Naive thymus-derived CD4-positive, alpha-beta T cell (primary cell): Measurements from ENCODE around the gene SSX2IP. TPM values are rescaled to one million over a fixed set of nuclear protein-coding genes. Genes with fewer than 3 reads are reported as not detected.

Experiments used
- ATAC-seq: fragments of 150-1000 bp; cut with Tn5 transposase; 2 replicates; pipeline ENCODE4 v1.10.0; 2021; ENCODE audit warnings: mild to moderate bottlenecking, moderate library complexity
- CTCF ChIA-PET: fragments of 350-600 bp; sonication (Branson Sonifier 250); formaldehyde crosslinking; loops from one replicate; lab custom pipeline; 2021; ENCODE audit warnings: antibody characterized with exemption; lab: Charles Lee
- POLR2A ChIA-PET: fragments of 350-600 bp; sonication (Branson Sonifier 250); formaldehyde crosslinking; loops from one replicate; lab custom pipeline; 2021; ENCODE audit warnings: antibody characterized with exemption, inconsistent platforms; lab: Charles Lee
- DNase-seq, 9 donors: peaks; one replicate each; pipeline versions ENCODE4 v3.0.0 to v3.0.0-alpha.2; 2020 to 2022; ENCODE audit warnings: mixed read lengths in 1 of 9
- H3K27ac ChIP-seq: one replicate; pipeline ENCODE4 v1.7.0; 2013; ENCODE audit warnings: mild to moderate bottlenecking, low read depth, low read length, moderate library complexity
- H3K27me3 ChIP-seq, 2 donors: one replicate each; pipeline ENCODE4 v1.7.0; 2013; ENCODE audit warnings: low read length in 2 of 2, mild to moderate bottlenecking in 2 of 2, moderate library complexity in 2 of 2; ENCODE audit not compliant: control insufficient read depth in 2 of 2, insufficient read depth in 2 of 2
- H3K36me3 ChIP-seq, 3 experiments: 1 replicate in 2 of 3; 2 replicates in 1 of 3; pipeline ENCODE4 v1.7.0; 2013; ENCODE audit warnings: low read length in 3 of 3, mild to moderate bottlenecking in 3 of 3, moderate library complexity in 1 of 3; ENCODE audit not compliant: insufficient read depth in 3 of 3, control insufficient read depth in 2 of 3
- H3K4me1 ChIP-seq, 2 donors: one replicate each; pipeline ENCODE4 v1.7.0; 2013; ENCODE audit warnings: low read length in 2 of 2, mild to moderate bottlenecking in 2 of 2, moderate library complexity in 1 of 2; ENCODE audit not compliant: control insufficient read depth in 2 of 2, insufficient read depth in 2 of 2
- H3K4me3 ChIP-seq: 2 replicates; pipeline ENCODE4 v1.7.0; 2013; ENCODE audit warnings: mild to moderate bottlenecking, low read length
- H3K9me3 ChIP-seq, 3 experiments: 1 replicate in 2 of 3; 2 replicates in 1 of 3; pipeline ENCODE4 v1.7.0; 2013; ENCODE audit warnings: low read length in 3 of 3; ENCODE audit not compliant: control insufficient read depth in 2 of 3
- H3K27ac Mint-ChIP-seq, 9 donors: one replicate each; pipeline ENCODE4 v1.8.0; 2020 to 2022; ENCODE audit warnings: mixed read lengths in 9 of 9, mild to moderate bottlenecking in 8 of 9, moderate library complexity in 5 of 9, inconsistent platforms in 2 of 9
- H3K27me3 Mint-ChIP-seq, 5 donors: one replicate each; pipeline ENCODE4 v1.8.0; 2021 to 2022; ENCODE audit warnings: mixed read lengths in 5 of 5, mild to moderate bottlenecking in 1 of 5
- H3K36me3 Mint-ChIP-seq, 5 donors: one replicate each; pipeline ENCODE4 v1.8.0; 2020 to 2022; ENCODE audit warnings: mixed read lengths in 5 of 5, mild to moderate bottlenecking in 3 of 5, inconsistent platforms in 1 of 5
- H3K4me1 Mint-ChIP-seq, 7 donors: one replicate each; pipeline ENCODE4 v1.8.0; 2020 to 2022; ENCODE audit warnings: mixed read lengths in 7 of 7, mild to moderate bottlenecking in 3 of 7, inconsistent platforms in 1 of 7
- H3K4me3 Mint-ChIP-seq, 10 donors: one replicate each; pipeline ENCODE4 v1.8.0; 2020 to 2022; ENCODE audit warnings: mild to moderate bottlenecking in 10 of 10, mixed read lengths in 10 of 10, moderate library complexity in 6 of 10, inconsistent platforms in 2 of 10
- H3K9me3 Mint-ChIP-seq, 11 donors: one replicate each; pipeline ENCODE4 v1.8.0; 2020 to 2022; ENCODE audit warnings: mixed read lengths in 11 of 11, mild to moderate bottlenecking in 4 of 11, inconsistent platforms in 1 of 11, moderate library complexity in 1 of 11
- intact Hi-C, 2 donors: fragments of 100-400 bp; cut with micrococcal nuclease; formaldehyde crosslinking; loops; one replicate each; pipeline ENCODE4 v1.15.1; 2023
- polyA plus RNA-seq, 2 donors: library from polyadenylated mRNA; unstranded; fragments of 300-500 nt; fragmentation: Illumina TruSeq; gene quantifications; one replicate each; pipeline ENCODE4 v1.2.3, GENCODE V29; 2021
- total RNA-seq, 6 experiments: library from RNA in 5 of 6; stranded (reverse) in 5 of 6; gene quantifications; 1 replicate in 5 of 6; 2 replicates in 1 of 6; pipeline ENCODE4 v1.2.3 and lab custom pipeline; 2021 to 2026

The SSX2IP gene
- total and polyA plus RNA-seq, 7 experiments from 2014 or later: 7.5 to 13.4 (median 8.4) TPM

GRCh38 chr1:84693005-84693404, 2.7 kb upstream of the SSX2IP start:
- H3K9me3 Mint-ChIP-seq: no peaks in the 10 kb centered on the region
- intact Hi-C loops: loop anchor here (5.0 kb wide), 5 partner anchors 169 to 616 kb away; a partner anchor contains a TSS
- Histone ChIP-seq H3K9me3 (no peaks in the 10 kb centered on the region), H3K36me3 (no peaks in the 10 kb centered on the region), H3K27me3 (no peaks in the 10 kb centered on the region), H3K4me1 (peaks cover 3 to 24% of the 10 kb centered on the region in 2 donors), H3K27ac (peak overlapping the region; percentile 77), H3K4me3 (peak overlapping the region; percentile 65)
- ChIA-PET POLR2A (interaction anchor here (0.8 to 2.7 kb wide), 8 partner anchors 10 to 549 kb away, joined by 3 to 14 read pairs (median 4); partner anchors contain the start of genes CTBS and PRKACB), CTCF (interaction anchor here (0.6 to 1.2 kb wide), 6 partner anchors 10 to 552 kb away, joined by 3 read pairs; no protein-coding TSS in a partner anchor)
- H3K27ac Mint-ChIP-seq: peak overlapping the region; percentile 79 to 97 (median 95)
- no peak for ATAC-seq
- peaks cover 0 to 13% (median 0%) of the 10 kb centered on the region in 5 donors for H3K36me3 Mint-ChIP-seq
- peak overlapping the region; percentile 76 to 91 (median 86) for H3K4me3 Mint-ChIP-seq
- H3K27me3 Mint-ChIP-seq: no peaks in the 10 kb centered on the region
- peaks cover 11 to 56% (median 43%) of the 10 kb centered on the region in 7 donors for H3K4me1 Mint-ChIP-seq
- DNase-seq: peak in 7 of 9 donors; percentile 38 to 62 (median 50)

- Histone ChIP-seq H3K9me3 (no peaks in the 10 kb centered on the region), H3K4me1 (peaks cover 3 to 24% of the 10 kb centered on the region in 2 donors), H3K36me3 (no peaks in the 10 kb centered on the region), H3K27ac (peak overlapping the region; percentile 77), H3K4me3 (peak overlapping the region; percentile 65), H3K27me3 (no peaks in the 10 kb centered on the region)
- ChIA-PET POLR2A (interaction anchor here (0.8 to 2.7 kb wide), 4 partner anchors 119 to 548 kb away, joined by 3 to 14 read pairs (median 6); partner anchors contain the start of genes CTBS and PRKACB), CTCF (interaction anchor here (0.6 to 1.2 kb wide), 5 partner anchors 13 to 258 kb away, joined by 3 to 11 read pairs (median 3); no protein-coding TSS in a partner anchor)
- Mint-ChIP-seq H3K27ac (peak overlapping the region; percentile 79 to 97 (median 95)), H3K27me3 (no peaks in the 10 kb centered on the region), H3K4me3 (peak overlapping the region; percentile 76 to 91 (median 86)), H3K4me1 (peaks cover 17 to 62% (median 49%) of the 10 kb centered on the region in 7 donors), H3K36me3 (peaks cover 0 to 13% (median 0%) of the 10 kb centered on the region in 5 donors), H3K9me3 (no peaks in the 10 kb centered on the region)
- no peak for ATAC-seq
- no peak for DNase-seq
- intact Hi-C loops: loop anchor here (5.0 kb wide), 5 partner anchors 170 to 615 kb away; a partner anchor contains a TSS
Measured at GRCh38 chr1:84692391-84692790, 2.1 kb upstream of the SSX2IP start.

DNA sequence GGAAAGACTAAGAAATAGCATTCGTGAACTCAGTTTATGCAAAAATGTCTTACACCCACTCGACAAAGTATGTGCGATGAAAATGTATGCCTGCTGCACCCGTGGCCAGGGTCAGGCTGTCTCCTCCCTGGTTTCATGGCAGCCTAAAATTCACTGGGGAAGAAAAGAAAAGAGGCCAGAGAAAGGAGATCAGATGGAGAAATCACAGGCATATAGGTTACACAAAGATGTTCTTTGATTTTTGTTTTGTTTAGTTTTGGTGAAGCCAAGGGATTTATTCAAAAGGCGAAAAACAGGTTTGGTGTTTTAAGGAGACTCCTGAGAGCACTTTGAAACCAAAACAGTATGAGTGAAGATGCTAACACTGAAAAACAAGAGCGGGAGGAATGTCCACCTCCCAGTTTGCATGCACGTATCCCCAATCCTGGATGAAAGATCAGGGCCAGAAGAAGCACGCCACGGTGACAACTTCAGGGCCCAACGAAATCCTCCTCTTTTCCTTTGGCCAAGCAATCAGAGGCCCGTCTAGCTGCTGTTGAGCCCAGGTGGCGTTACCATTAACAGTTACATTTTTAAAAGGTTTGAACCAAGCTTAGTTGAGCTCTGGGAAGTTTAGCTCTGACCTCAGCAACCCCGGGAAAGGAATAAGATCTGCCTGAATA, 992 bp upstream of the SSX2IP start:
- Histone ChIP-seq H3K9me3 (no peaks in the 10 kb centered on the region), H3K4me1 (peaks cover 3 to 24% of the 10 kb centered on the region in 2 donors), H3K4me3 (peak overlapping the region; percentile 85), H3K36me3 (no peaks in the 10 kb centered on the region), H3K27ac (peak overlapping the region; percentile 82), H3K27me3 (no peaks in the 10 kb centered on the region)
- ChIA-PET CTCF (interaction anchor here (1.1 kb wide), 1 partner anchor 258 kb away, joined by 3 read pairs; no protein-coding TSS in a partner anchor), POLR2A (interaction anchor here (0.8 to 2.8 kb wide), 4 partner anchors 118 to 547 kb away, joined by 3 to 10 read pairs (median 5); partner anchors contain the start of gene PRKACB)
- DNase-seq (no peak), ATAC-seq (no peak)
- H3K9me3 Mint-ChIP-seq: no peaks in the 10 kb centered on the region
- peaks cover 27 to 72% (median 58%) of the 10 kb centered on the region in 7 donors for H3K4me1 Mint-ChIP-seq
- intact Hi-C loops: loop anchor here (2.0 to 5.0 kb wide), 14 partner anchors 14 to 1018 kb away; partner anchors contain the start of genes C1orf52 (in 1 of the 2), PRKACB (in 1 of the 2) and ZNHIT6 (in 1 of the 2)
- no peaks in the 10 kb centered on the region for H3K27me3 Mint-ChIP-seq
- peak overlapping the region; percentile 92 to 98 (median 96) for H3K27ac Mint-ChIP-seq
- H3K36me3 Mint-ChIP-seq: peaks cover 0 to 15% (median 0%) of the 10 kb centered on the region in 5 donors
- peak overlapping the region; percentile 85 to 99 (median 91) for H3K4me3 Mint-ChIP-seq

DNA sequence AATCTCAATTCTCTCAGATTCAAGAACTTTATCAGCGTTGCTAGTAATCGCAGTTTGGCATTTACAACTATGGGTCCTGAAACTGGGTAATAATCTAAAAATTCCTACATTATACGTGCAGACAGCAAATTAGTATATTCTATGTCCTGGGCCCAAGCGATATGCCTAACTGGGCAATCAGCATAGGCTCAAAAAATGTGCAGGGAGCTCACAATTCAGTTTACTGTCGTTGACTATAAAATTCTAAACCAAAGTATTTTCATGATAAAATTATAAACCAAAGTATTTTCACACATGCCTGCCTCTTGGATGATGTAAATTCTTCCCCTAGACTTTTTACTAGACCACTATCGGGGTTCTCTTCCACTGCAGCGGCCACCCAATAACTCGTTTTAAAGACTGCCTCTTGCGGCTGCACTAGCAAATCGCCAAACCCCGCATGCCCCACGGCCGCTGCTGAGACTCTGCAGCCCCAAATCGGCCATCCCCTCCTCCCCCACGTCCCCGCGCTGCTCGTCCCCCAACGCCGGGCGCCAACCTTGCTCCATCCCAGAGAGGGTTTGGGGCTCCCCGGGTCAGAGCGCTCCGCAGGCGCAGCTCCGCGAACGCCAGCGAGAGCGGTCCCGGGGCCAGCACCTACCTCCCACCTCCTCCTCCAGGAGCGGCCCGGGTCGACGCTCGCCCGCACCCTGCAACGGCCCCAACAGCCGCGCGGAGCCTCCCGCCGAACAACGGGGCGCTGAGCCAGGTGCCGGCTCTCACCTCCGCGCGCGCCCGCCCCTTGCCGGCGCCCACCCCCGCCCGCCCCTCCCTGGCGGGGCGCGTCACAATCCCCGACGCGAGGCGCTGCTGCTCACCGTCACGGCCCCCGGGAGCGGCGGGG, 506 bp downstream of the SSX2IP start:
- Mint-ChIP-seq H3K4me3 (peak overlapping the region; percentile 85 to 99 (median 89)), H3K27me3 (no peaks in the 10 kb centered on the region), H3K27ac (peak overlapping the region; percentile 54 to 96 (median 81)), H3K36me3 (peaks cover 0 to 11% (median 0%) of the 10 kb centered on the region in 5 donors), H3K9me3 (no peaks in the 10 kb centered on the region), H3K4me1 (peaks cover 29 to 76% (median 63%) of the 10 kb centered on the region in 7 donors)
- H3K27ac ChIP-seq: peak overlapping the region; percentile 82
- H3K4me3 ChIP-seq: peak overlapping the region; percentile 85
- no peaks in the 10 kb centered on the region for H3K36me3 ChIP-seq
- DNase-seq (no peak), ATAC-seq (no peak)
- intact Hi-C loops: loop anchor here (1.0 to 5.0 kb wide), 29 partner anchors 15 to 1707 kb away; partner anchors contain the start of genes BCL10 (in 2 of the 2), C1orf52 (in 2 of the 2), CTBS (in 2 of the 2) and GNG5 (in 2 of the 2)
- peaks cover 3 to 24% of the 10 kb centered on the region in 2 donors for H3K4me1 ChIP-seq
- H3K9me3 ChIP-seq: no peaks in the 10 kb centered on the region
- H3K27me3 ChIP-seq: no peaks in the 10 kb centered on the region
- CTCF ChIA-PET: interaction anchor here (0.6 to 1.3 kb wide), 2 partner anchors 21 to 246 kb away, joined by 3 to 4 read pairs; no protein-coding TSS in a partner anchor
- POLR2A ChIA-PET: interaction anchor here (1.0 to 2.8 kb wide), 4 partner anchors 10 to 545 kb away, joined by 3 to 10 read pairs (median 5); no protein-coding TSS in a partner anchor

- ChIA-PET CTCF (interaction anchor here (0.7 to 1.3 kb wide), 3 partner anchors 36 to 252 kb away, joined by 3 to 4 read pairs (median 4); no protein-coding TSS in a partner anchor), POLR2A (no interaction called here)
- H3K36me3 Mint-ChIP-seq: peaks cover 0 to 6% (median 0%) of the 10 kb centered on the region in 5 donors
- no peaks in the 10 kb centered on the region for H3K36me3 ChIP-seq
- H3K4me3 Mint-ChIP-seq: peak overlapping the region; percentile 45 to 99 (median 87)
- H3K4me1 Mint-ChIP-seq: peaks cover 29 to 67% (median 58%) of the 10 kb centered on the region in 7 donors
- H3K27me3 Mint-ChIP-seq: no peaks in the 10 kb centered on the region
- H3K4me3 ChIP-seq: no peak overlapping the region
- intact Hi-C loops: loop anchor here in 1 of 2 donors (1.0 kb wide), 1 partner anchor 35 kb away; no protein-coding TSS in a partner anchor
- H3K27me3 ChIP-seq: no peaks in the 10 kb centered on the region
- H3K9me3 Mint-ChIP-seq: no peaks in the 10 kb centered on the region
- DNase-seq (no peak), ATAC-seq (no peak)
- H3K4me1 ChIP-seq: peaks cover 3 to 24% of the 10 kb centered on the region in 2 donors
- no peaks in the 10 kb centered on the region for H3K9me3 ChIP-seq
- H3K27ac Mint-ChIP-seq: peak overlapping the region in 4 of 9 donors; percentile 0 to 54 (median 18)
- H3K27ac ChIP-seq: no peak overlapping the region
Measured at GRCh38 chr1:84688463-84689061, 1.7 kb downstream of the SSX2IP start.
